ENCODE data around the gene ZNF536. TPM values are rescaled to one million over a fixed set of nuclear protein-coding genes. Genes with fewer than 3 reads are reported as not detected.

ZNF536 gene
- total and polyA plus RNA-seq, 2 of the 4 experiments (the other 2 are of a cell fraction), result not detected

DNA sequence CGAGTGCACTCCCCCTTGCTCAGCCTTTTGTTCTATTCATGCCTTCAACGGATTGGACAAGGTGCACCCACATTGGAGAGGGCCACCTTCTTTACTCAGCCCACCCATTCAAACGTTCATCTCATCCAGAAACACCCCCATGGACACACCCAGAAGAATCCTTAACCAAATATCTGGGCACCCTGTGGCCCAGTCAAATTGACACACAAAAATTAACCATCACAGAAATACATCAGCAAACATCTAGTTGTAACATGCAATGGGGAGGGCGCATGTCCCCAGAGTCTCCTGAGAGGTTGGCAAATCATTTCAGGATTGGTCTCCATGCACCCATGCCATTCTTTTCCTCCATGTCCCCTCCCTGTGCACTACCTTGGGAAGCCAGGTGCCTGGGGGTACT is 167.1 kb downstream of the ZNF536 start:
- H3K18ac ChIP-seq (ENCODE audit: low read depth, low read length), result no peak overlapping the region
- H3K9ac ChIP-seq (ENCODE audit: low read depth, low read length), result no peak overlapping the region
- H3K4me2 ChIP-seq (ENCODE audit: low read depth, low read length), result no peak overlapping the region
- H3K4ac ChIP-seq (ENCODE audit: low read depth, low read length), result no peak overlapping the region
- no peak overlapping the region for H3K23ac ChIP-seq (ENCODE audit: low read depth, low read length)
- H2AK9ac ChIP-seq (replicated peaks; ENCODE audit: low read depth, low read length, poor library complexity), result no peak overlapping the region
- no peak overlapping the region for H3K14ac ChIP-seq (replicated peaks; ENCODE audit: low read depth, low read length)
- no peaks in the 10 kb centered on the region for H3K36me3 ChIP-seq (ENCODE audit: control insufficient read depth, insufficient read depth, low read length)
- ATAC-seq (ENCODE audit: low read depth) (no peak), DNase-seq (no peak)
- ChIA-PET CTCF (no interaction called here), POLR2A (ENCODE audit: unreplicated experiment) (no interaction called here)
- 38% methylated on average over 1 of the region's 4 CpGs; no CpG with 5 or more reads in 1 of the 2 experiments for WGBS, 2 experiments (ENCODE audit: extremely low coverage in 2 of 2, insufficient read length in 1 of 2)
- no peak overlapping the region for H2AK5ac ChIP-seq (ENCODE audit: low read depth, low read length)
- H3K9me3 ChIP-seq (ENCODE audit: control insufficient read depth, insufficient read depth, low read length), result peaks cover 28% of the 10 kb centered on the region
- no peak overlapping the region for H4K8ac ChIP-seq (ENCODE audit: low read depth in 2 of 2, low read length in 2 of 2)
- H3K27me3 ChIP-seq (ENCODE audit: control insufficient read depth, insufficient read depth, low read length), result no peaks in the 10 kb centered on the region
- H2AFZ ChIP-seq (replicated peaks; ENCODE audit: low read length, poor library complexity), result no peak overlapping the region
- H3K79me1 ChIP-seq (ENCODE audit: low read depth in 1 of 2, low read length in 2 of 2), result no peaks in the 10 kb centered on the region
- dilution Hi-C loops (cut with HindIII; ENCODE audit: low sequenced_read_pairs, unreplicated experiment), result no loop called here
- no peak overlapping the region for H3K56ac ChIP-seq (ENCODE audit: extremely low read depth, insufficient read depth, low read length)
- no peak overlapping the region for H3K27ac ChIP-seq (ENCODE audit: insufficient read depth, low read length)
- no peak overlapping the region for H2BK20ac ChIP-seq (ENCODE audit: low read depth, low read length)
- TF ChIP-seq POLR2A (IDR thresholded peaks at IDR 0.05; ENCODE audit: low read depth, low read length), result no peak
- TF ChIP-seq CEBPB (IDR thresholded peaks at IDR 0.05; ENCODE audit: low read depth, low read length), result no peak
- TF ChIP-seq BHLHE40 (IDR thresholded peaks at IDR 0.05; ENCODE audit: low read depth, low read length), result no peak
- TF ChIP-seq RAD21 (IDR thresholded peaks at IDR 0.05; ENCODE audit: low read length), result no peak
- no peak for TF ChIP-seq RCOR1 (IDR thresholded peaks at IDR 0.05; ENCODE audit: insufficient replicate concordance, low read length)
- TF ChIP-seq, protein P1, sequence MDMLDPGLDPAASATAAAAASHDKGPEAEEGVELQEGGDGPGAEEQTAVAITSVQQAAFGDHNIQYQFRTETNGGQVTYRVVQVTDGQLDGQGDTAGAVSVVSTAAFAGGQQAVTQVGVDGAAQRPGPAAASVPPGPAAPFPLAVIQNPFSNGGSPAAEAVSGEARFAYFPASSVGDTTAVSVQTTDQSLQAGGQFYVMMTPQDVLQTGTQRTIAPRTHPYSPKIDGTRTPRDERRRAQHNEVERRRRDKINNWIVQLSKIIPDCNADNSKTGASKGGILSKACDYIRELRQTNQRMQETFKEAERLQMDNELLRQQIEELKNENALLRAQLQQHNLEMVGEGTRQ (IDR thresholded peaks at IDR 0.05; ENCODE audit: low read depth, low read length), result no peak
- no peak overlapping the region for H3K4me3 ChIP-seq (ENCODE audit: insufficient read depth, low read depth, low read length)
- no peaks in the 10 kb centered on the region for H3K9me1 ChIP-seq (ENCODE audit: insufficient read depth, low read length)
- intact Hi-C loops (cut with micrococcal nuclease), result no loop called here
- no TSS peak for BruUV-seq (replicated peaks)
- no peaks in the 10 kb centered on the region for H4K20me1 ChIP-seq (ENCODE audit: insufficient read depth, low read length)
- H2BK5ac ChIP-seq (ENCODE audit: low read depth, low read length, poor library complexity, severe bottlenecking), result no peak overlapping the region
- in situ Hi-C loops (cut with MboI; ENCODE audit: low sequenced_read_pairs), result no loop called here
- H2BK120ac ChIP-seq (ENCODE audit: low read depth, low read length), result no peak overlapping the region
- no peak overlapping the region for H2BK15ac ChIP-seq (ENCODE audit: low read depth, low read length)
- H3K4me1 ChIP-seq (ENCODE audit: control insufficient read depth, insufficient read depth, low read length), result no peaks in the 10 kb centered on the region
- H4K91ac ChIP-seq (ENCODE audit: insufficient read depth, low read depth, low read length), result no peak overlapping the region
- H4K5ac ChIP-seq (ENCODE audit: low read depth, low read length), result no peak overlapping the region

Data from IMR-90 (cell line).